HepG2 (cell line): ENCODE measurements around the gene FHIT.

Experiments
- HIVEP1 ChIP-seq: sonication (generic); formaldehyde crosslinking; IDR thresholded peaks from 2 replicates; pipeline ENCODE4 v1.4.0; 2020; ENCODE audit warnings: mild to moderate bottlenecking, missing genetic modification reagents
- KDM5A ChIP-seq: fragments of 200-600 bp; sonication (generic); IDR thresholded peaks from 2 replicates; pipeline ENCODE4 v1.7.0; 2018; ENCODE audit warnings: antibody characterized with exemption, mild to moderate bottlenecking, low read length, borderline replicate concordance
- MXI1 ChIP-seq: IDR thresholded peaks from 3 replicates; pipeline ENCODE4 v1.6.1; 2012; ENCODE audit warnings: low read depth, low read length, inconsistent platforms, borderline replicate concordance
- RXRA ChIP-seq: sonication (generic); formaldehyde crosslinking; IDR thresholded peaks from 2 replicates; pipeline ENCODE4 v1.5.1; 2020; ENCODE audit warnings: missing genetic modification reagents
- ZBTB3 ChIP-seq: sonication (generic); formaldehyde crosslinking; IDR thresholded peaks from 2 replicates; pipeline ENCODE4 v1.4.0; 2020; ENCODE audit warnings: low read depth, mild to moderate bottlenecking, moderate library complexity, missing genetic modification reagents, borderline replicate concordance
- TF ChIP-seq, protein P1 (sequence below): sonication (generic); formaldehyde crosslinking; IDR thresholded peaks from 2 replicates; pipeline ENCODE4 v1.5.0; 2020; ENCODE audit warnings: mild to moderate bottlenecking, missing genetic modification reagents, moderate library complexity

DNA sequence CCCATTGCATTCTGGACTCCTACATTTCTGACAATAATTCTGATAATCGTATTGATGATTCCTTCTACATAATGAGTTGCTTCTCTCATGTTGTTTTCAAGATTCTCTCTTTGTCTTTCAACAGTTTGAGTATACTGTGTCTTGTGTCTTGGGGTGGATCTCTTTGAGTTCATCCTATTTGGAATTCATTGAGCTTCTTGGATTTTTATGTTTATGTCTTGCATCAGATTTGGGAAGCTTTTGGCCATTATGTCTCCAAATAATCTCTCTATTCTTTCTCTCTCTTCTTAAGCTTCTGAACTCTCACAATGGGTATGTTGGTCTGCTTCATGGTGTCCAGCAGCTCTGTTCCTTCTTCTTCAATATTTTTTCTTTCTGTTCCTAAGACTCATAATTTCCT, 592.2 kb downstream of the FHIT start:
- TF ChIP-seq ZBTB3 (no peak), KDM5A (no peak), RXRA (no peak), HIVEP1 (CRISPR knock-in tag) (no peak), MXI1 (no peak)
- TF ChIP-seq, protein P1, sequence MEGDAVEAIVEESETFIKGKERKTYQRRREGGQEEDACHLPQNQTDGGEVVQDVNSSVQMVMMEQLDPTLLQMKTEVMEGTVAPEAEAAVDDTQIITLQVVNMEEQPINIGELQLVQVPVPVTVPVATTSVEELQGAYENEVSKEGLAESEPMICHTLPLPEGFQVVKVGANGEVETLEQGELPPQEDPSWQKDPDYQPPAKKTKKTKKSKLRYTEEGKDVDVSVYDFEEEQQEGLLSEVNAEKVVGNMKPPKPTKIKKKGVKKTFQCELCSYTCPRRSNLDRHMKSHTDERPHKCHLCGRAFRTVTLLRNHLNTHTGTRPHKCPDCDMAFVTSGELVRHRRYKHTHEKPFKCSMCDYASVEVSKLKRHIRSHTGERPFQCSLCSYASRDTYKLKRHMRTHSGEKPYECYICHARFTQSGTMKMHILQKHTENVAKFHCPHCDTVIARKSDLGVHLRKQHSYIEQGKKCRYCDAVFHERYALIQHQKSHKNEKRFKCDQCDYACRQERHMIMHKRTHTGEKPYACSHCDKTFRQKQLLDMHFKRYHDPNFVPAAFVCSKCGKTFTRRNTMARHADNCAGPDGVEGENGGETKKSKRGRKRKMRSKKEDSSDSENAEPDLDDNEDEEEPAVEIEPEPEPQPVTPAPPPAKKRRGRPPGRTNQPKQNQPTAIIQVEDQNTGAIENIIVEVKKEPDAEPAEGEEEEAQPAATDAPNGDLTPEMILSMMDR (CRISPR knock-in tag), result no peak
